ENCODE data around the gene RGS14.
A peak's percentile ranks its signal among the peaks of the same experiment; 100 is the strongest.

The RGS14 gene

GRCh38 chr5:177311723-177312648 lies 45.7 kb upstream of the RGS14 start, which contains the start of gene MXD3:
TSS of gene MXD3 (minus strand) at chr5:177311898. CDS start at chr5:177311830, 68 bp downstream.
- no peak for TF ChIP-seq CTCF (IDR thresholded peaks at IDR 0.05; ENCODE audit: borderline replicate concordance, insufficient read depth, low read depth, low read length)
- peak within 1 kb of the TSS; percentile 66 for H3K4me3 ChIP-seq (ENCODE audit: low read depth, low read length)

GRCh38 chr5:177312649-177313181 lies 45.0 kb upstream of the RGS14 start:
- peak; percentile 9; the same call in 1 of the 2 replicates for TF ChIP-seq CTCF (IDR thresholded peaks at IDR 0.05; ENCODE audit: borderline replicate concordance, insufficient read depth, low read depth, low read length)
- peak overlapping the region; percentile 46 for H3K4me3 ChIP-seq (ENCODE audit: low read depth, low read length)

GRCh38 chr5:177313561-177314259 lies 44.0 kb upstream of the RGS14 start:
- no peak for TF ChIP-seq CTCF (IDR thresholded peaks at IDR 0.05; ENCODE audit: borderline replicate concordance, insufficient read depth, low read depth, low read length)
- no peak overlapping the region for H3K4me3 ChIP-seq (ENCODE audit: low read depth, low read length)

- H3K4me3 ChIP-seq (ENCODE audit: low read depth, low read length), result no peak overlapping the region
Measured at GRCh38 chr5:177314376-177315342, 43.1 kb upstream of the RGS14 start.

GRCh38 chr5:177315411-177315810 lies 42.3 kb upstream of the RGS14 start:
- TF ChIP-seq CTCF (IDR thresholded peaks at IDR 0.05; ENCODE audit: borderline replicate concordance, insufficient read depth, low read depth, low read length), result no peak
- no peak overlapping the region for H3K4me3 ChIP-seq (ENCODE audit: low read depth, low read length)

More at GRCh38 chr5:177314376-177315342, 43.1 kb upstream of the RGS14 start:
- no peak for TF ChIP-seq CTCF (IDR thresholded peaks at IDR 0.05; ENCODE audit: borderline replicate concordance, insufficient read depth, low read depth, low read length)

- TF ChIP-seq CTCF (IDR thresholded peaks at IDR 0.05; ENCODE audit: borderline replicate concordance, insufficient read depth, low read depth, low read length), result no peak
- H3K4me3 ChIP-seq (ENCODE audit: low read depth, low read length), result no peak overlapping the region
Measured at GRCh38 chr5:177316005-177316404, 41.7 kb upstream of the RGS14 start.

Data from GM12875 (cell line).